NCI-H82 (cell line): ENCODE results near the gene UQCRC1.
A peak's percentile ranks its signal among the peaks of the same experiment; 100 is the strongest.

Experiments
- DNase-seq: peaks from one replicate; lab custom pipeline; 2025; lab: John Stamatoyannopoulos, UW

The UQCRC1 gene

GRCh38 chr3:48571938-48572337, 37.5 kb downstream of the UQCRC1 start:
- DNase-seq, result no peak

- DNase-seq, result no peak
These were observed 39.5 kb downstream of the UQCRC1 start for GRCh38 chr3:48569808-48570450.

GRCh38 chr3:48569400-48569799, 40.0 kb downstream of the UQCRC1 start:
- no peak for DNase-seq

- no peak for DNase-seq
These were observed 41.0 kb downstream of the UQCRC1 start for GRCh38 chr3:48568476-48568875.

GRCh38 chr3:48567500-48567899, 41.9 kb downstream of the UQCRC1 start:
- DNase-seq, result no peak

- DNase-seq, result no peak
These were observed 42.4 kb downstream of the UQCRC1 start for GRCh38 chr3:48567090-48567489.

- DNase-seq, result no peak
These were observed 43.1 kb downstream of the UQCRC1 start for GRCh38 chr3:48566401-48566760.

- no peak for DNase-seq
These were observed 43.6 kb downstream of the UQCRC1 start for GRCh38 chr3:48565591-48566400.

- DNase-seq, result no peak
These were observed 44.3 kb downstream of the UQCRC1 start for GRCh38 chr3:48565186-48565585.

GRCh38 chr3:48564667-48565066, 44.8 kb downstream of the UQCRC1 start:
- DNase-seq, result no peak

- no peak for DNase-seq
These were observed 45.4 kb downstream of the UQCRC1 start for GRCh38 chr3:48564022-48564421.

- DNase-seq, result peak; percentile 30
These were observed 46.0 kb downstream of the UQCRC1 start, which contains the start of gene UCN2 for GRCh38 chr3:48563382-48563918. TSS of gene UCN2 (minus strand) at chr3:48563781. CDS start at chr3:48563124, 657 bp downstream.

- no peak for DNase-seq
These were observed 46.9 kb downstream of the UQCRC1 start for GRCh38 chr3:48562367-48563095.

- peak; percentile 80 for DNase-seq
These were observed 48.3 kb downstream of the UQCRC1 start for GRCh38 chr3:48561045-48561736.

GRCh38 chr3:48560648-48561018, 48.8 kb downstream of the UQCRC1 start:
- DNase-seq, result peak; percentile 68

GRCh38 chr3:48558493-48559134, 50.8 kb downstream of the UQCRC1 start:
- no peak for DNase-seq

- peak; percentile 99 for DNase-seq
These were observed 52.4 kb downstream of the UQCRC1 start, which contains the start of gene PFKFB4 for GRCh38 chr3:48556796-48557626. TSS of gene PFKFB4 (minus strand) at chr3:48556803. CDS start at chr3:48556777, 26 bp downstream.

- no peak for DNase-seq
These were observed 53.3 kb downstream of the UQCRC1 start for GRCh38 chr3:48555949-48556795.

- peak; percentile 24 for DNase-seq
These were observed 54.1 kb downstream of the UQCRC1 start for GRCh38 chr3:48555231-48555948.
